Heart left ventricle (tissue), 16 donors: ENCODE measurements around the gene WSB1. TPM values are rescaled to one million over a fixed set of nuclear protein-coding genes. Genes with fewer than 3 reads are reported as not detected.
A peak's percentile ranks its signal among the peaks of the same experiment; 100 is the strongest.

Source experiments
- ATAC-seq, 4 donors: fragments of 200-7000 bp; cut with Tn5 transposase; one replicate each; pipeline ENCODE4 v1.9.1; 2020 to 2022; ENCODE audit warnings: moderate library complexity in 4 of 4, mild to moderate bottlenecking in 3 of 4, moderate number of reproducible peaks in 1 of 4
- DNase-seq, 5 donors: peaks; one replicate each; pipeline ENCODE4 v3.0.0-alpha.2; 2020
- H3K27ac ChIP-seq, 12 donors: fragments of 200-600 bp; sonication (generic) in 4 of 12; one replicate each; pipeline versions ENCODE4 v1.5.0 to v1.8.0; 2016 to 2022; ENCODE audit warnings: mild to moderate bottlenecking in 2 of 12
- H3K27me3 ChIP-seq, 9 donors: fragments of 200-600 bp; sonication (generic) in 2 of 9; one replicate each; pipeline versions ENCODE4 v1.5.1 to v1.8.0; 2016 to 2022; ENCODE audit warnings: mild to moderate bottlenecking in 3 of 9
- H3K36me3 ChIP-seq, 9 donors: fragments of 200-600 bp; sonication (generic) in 2 of 9; one replicate each; pipeline versions ENCODE4 v1.5.0 to v1.8.0; 2018 to 2022; ENCODE audit warnings: mild to moderate bottlenecking in 2 of 9
- H3K4me1 ChIP-seq, 12 donors: fragments of 200-600 bp; sonication (generic) in 4 of 12; one replicate each; pipeline versions ENCODE4 v1.5.0 to v1.8.0; 2016 to 2022; ENCODE audit warnings: mild to moderate bottlenecking in 3 of 12
- H3K4me3 ChIP-seq, 12 donors: fragments of 200-600 bp; sonication (generic) in 4 of 12; one replicate each; pipeline versions ENCODE4 v1.5.0 to v1.8.0; 2017 to 2022; ENCODE audit warnings: mild to moderate bottlenecking in 9 of 12, moderate library complexity in 4 of 12
- H3K9me3 ChIP-seq, 12 donors: fragments of 200-600 bp; sonication (generic) in 4 of 12; one replicate each; pipeline versions ENCODE4 v1.5.0 to v1.8.0; 2016 to 2022; ENCODE audit warnings: mild to moderate bottlenecking in 1 of 12
- CTCF ChIP-seq, 12 donors: fragments of 200-600 bp; sonication (generic) in 4 of 12; IDR thresholded peaks; one replicate each; pipeline versions ENCODE4 v1.5.0 to v1.8.0; 2018 to 2022; ENCODE audit warnings: antibody characterized with exemption in 12 of 12, mild to moderate bottlenecking in 5 of 12
- POLR2A ChIP-seq, 2 donors: fragments of 450-650 bp; IDR thresholded peaks; one replicate each; pipeline ENCODE4 v1.6.1; 2017; ENCODE audit warnings: antibody characterized with exemption in 2 of 2, mild to moderate bottlenecking in 2 of 2, moderate library complexity in 2 of 2
- WGBS, 4 donors: extraction: QIAGEN DNeasy Blood & Tissue Kit in 2 of 4; methylation state at CpG; one replicate each; pipeline versions ENCODE4 v1.1.5 to v1.1.7; 2013 to 2018; 5-methylcytosine and 5-hydroxymethylcytosine counted together
- intact Hi-C, 10 donors: fragments of 100-400 bp; cut with DNase I; formaldehyde crosslinking; loops; one replicate each; pipeline versions ENCODE4 v1.11.1 to v1.14.2; 2022
- polyA plus RNA-seq, 2 donors: library from polyadenylated mRNA; stranded (reverse); fragments of 200-250 nt; gene quantifications; one replicate each; pipeline ENCODE4 v1.2.3, GENCODE V29; 2013
- total RNA-seq, 9 donors: library from RNA; depleted of rRNA in 2 of 9; stranded (reverse); fragments of >200 nt in 2 of 9; fragmentation: NEBNext Ultra II Directional in 3 of 9; extraction: Animal tissue kit (Norgen Biotek cat#: 25700) in 3 of 9; gene quantifications; one replicate each; pipeline versions ENCODE4 v1.1.0 to v1.2.4, GENCODE V29; 2016 to 2023
- donor health status: ischemic (EF 13 %, LVEDD 7.1; RV severe dilation, severe dysfunction).
- donor health status: healthy with polysubstance abuse.
- donor health status: DM: no; HTN: yes; CAD: no.
- donor health status: DM: no; HTN: no; CAD: no.
- donor health status: ischemic (EF 25% LVEDD 6.9; RV normal size, moderate dysfunction).
- donor health status: ischemic (EF 25% LVEDD 5.7; RV mildly dilated, moderate dysfunction).
- donor health status: healthy.
- donor health status: DM: yes; HTN: yes; CAD: no.
- donor health status: ischemic (EF 35%, LVEDD 5.7; RV mildly dilated, moderate dysfunction).
- donor health status: nonischemic (EF 11% LVEDD 7.7; RV severe dilation, severe dysfunction).
- donor health status: DM: yes; HTN: yes; CAD: no.
- donor health status: PGD.
- donor health status: ischemic (EF 29% LVEDD 5.4; RV normal size, mild dysfunction).
- donor health status: nonischemic (EF 23%, LVEDD 6.1; RV moderate dilation, normal function).

The WSB1 gene
- total and polyA plus RNA-seq, 11 donors: 22.3 to 119 (median 56.2) TPM

- DNase-seq (no peak), ATAC-seq (peak in 1 of 4 donors; percentile 48)
- Histone ChIP-seq H3K36me3 (no peaks in the 10 kb centered on the region), H3K9me3 (peaks cover 0 to 4% (median 0%) of the 10 kb centered on the region in 12 donors), H3K4me3 (no peak overlapping the region), H3K27ac (peak overlapping the region; percentile 13 to 73 (median 55)), H3K4me1 (peaks cover 0 to 23% (median 9%) of the 10 kb centered on the region in 12 donors), H3K27me3 (no peaks in the 10 kb centered on the region)
- TF ChIP-seq POLR2A (IDR thresholded peaks at IDR 0.05): no peak
- no peak for TF ChIP-seq CTCF (IDR thresholded peaks at IDR 0.05)
- intact Hi-C loops: loop anchor here in 1 of 10 donors (2.0 kb wide), 1 partner anchor 38 kb away; the partner anchor contains the start of gene WSB1
- 67 to 73% (median 72%) methylated on average over 5 of the region's 5 CpGs for WGBS, 4 donors
Measured at GRCh38 chr17:27256225-27257030, 37.5 kb upstream of the WSB1 start.

DNA sequence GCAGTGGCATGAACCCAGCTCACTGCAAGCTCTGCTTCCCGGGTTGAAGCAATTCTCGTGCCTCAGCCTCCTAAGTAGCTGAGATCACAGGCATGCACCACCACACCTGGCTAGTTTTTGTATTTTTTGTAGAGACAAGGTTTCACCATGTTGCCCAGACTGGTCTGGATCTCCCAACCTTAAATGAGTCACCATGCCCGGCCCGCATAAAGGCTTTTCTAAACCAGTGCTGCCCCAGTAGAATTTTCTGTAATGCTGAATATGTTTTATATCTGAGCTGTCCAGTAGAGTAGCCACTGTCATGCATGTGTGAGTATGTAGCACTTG lies 36.9 kb upstream of the WSB1 start:
- WGBS, 4 donors: 70 to 85% (median 83%) methylated on average over 4 of the region's 4 CpGs
- intact Hi-C loops: loop anchor here in 1 of 10 donors (2.0 kb wide), 1 partner anchor 38 kb away; the partner anchor contains the start of gene WSB1
- ATAC-seq (no peak), DNase-seq (no peak)
- peaks cover 0 to 28% (median 9%) of the 10 kb centered on the region in 12 donors for H3K4me1 ChIP-seq
- H3K9me3 ChIP-seq: peaks cover 0 to 4% (median 0%) of the 10 kb centered on the region in 12 donors
- H3K4me3 ChIP-seq: no peak overlapping the region
- no peaks in the 10 kb centered on the region for H3K27me3 ChIP-seq
- H3K27ac ChIP-seq: peak overlapping the region in 11 of 12 donors; percentile 17 to 73 (median 61)
- no peaks in the 10 kb centered on the region for H3K36me3 ChIP-seq
- TF ChIP-seq POLR2A (IDR thresholded peaks at IDR 0.05): no peak
- TF ChIP-seq CTCF (IDR thresholded peaks at IDR 0.05): no peak

DNA sequence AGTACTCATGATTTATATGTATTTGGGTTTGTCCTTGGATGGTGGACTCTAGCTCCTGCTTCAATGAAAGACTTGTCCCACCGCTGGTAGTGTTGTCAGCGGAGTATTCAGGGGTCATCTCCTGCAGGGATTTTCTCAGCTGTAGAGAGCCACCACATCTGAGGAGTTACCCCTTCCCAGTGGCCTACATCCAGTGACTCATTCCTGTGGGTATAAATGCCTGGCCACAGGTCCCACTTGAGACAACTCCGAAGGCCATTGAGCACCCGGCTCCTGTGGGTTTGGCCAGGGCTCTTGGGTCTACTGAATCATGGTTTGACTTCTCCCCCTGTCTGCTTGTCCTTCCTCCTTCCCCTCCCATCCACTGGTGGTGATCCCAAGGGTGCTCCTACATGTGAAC lies 34.6 kb upstream of the WSB1 start:
- TF ChIP-seq POLR2A (IDR thresholded peaks at IDR 0.05) (no peak), CTCF (IDR thresholded peaks at IDR 0.05) (no peak)
- intact Hi-C loops: no loop called here
- ATAC-seq (no peak), DNase-seq (no peak)
- Histone ChIP-seq H3K27ac (no peak overlapping the region), H3K4me1 (peaks cover 0 to 41% (median 12%) of the 10 kb centered on the region in 12 donors), H3K27me3 (no peaks in the 10 kb centered on the region), H3K4me3 (no peak overlapping the region), H3K36me3 (no peaks in the 10 kb centered on the region), H3K9me3 (no peaks in the 10 kb centered on the region)
- 94 to 99% (median 94%) methylated on average over 4 of the region's 4 CpGs for WGBS, 4 donors

DNA sequence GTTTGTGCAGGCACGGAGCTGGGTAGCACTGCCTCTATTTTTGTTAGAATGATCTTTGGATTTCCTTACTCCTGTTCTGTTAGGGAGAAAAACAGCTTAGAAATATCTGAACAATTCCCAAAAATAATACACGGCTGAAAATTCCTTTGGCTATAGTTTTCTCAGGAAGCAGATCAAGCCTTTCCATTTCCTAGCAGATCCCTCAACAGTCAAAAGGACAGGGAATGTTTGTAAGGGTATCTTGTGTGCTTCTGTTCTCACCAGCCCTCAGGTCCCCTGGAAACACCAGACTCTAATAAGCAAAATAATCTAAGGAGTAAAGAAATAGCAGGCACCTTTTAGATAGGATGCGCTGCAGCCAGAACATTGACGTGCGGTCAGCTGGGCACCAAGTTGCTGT lies 30.5 kb upstream of the WSB1 start:
- peaks cover 0 to 31% (median 5%) of the 10 kb centered on the region in 12 donors for H3K4me1 ChIP-seq
- TF ChIP-seq CTCF (IDR thresholded peaks at IDR 0.05) (no peak), POLR2A (IDR thresholded peaks at IDR 0.05) (no peak)
- DNase-seq: no peak
- intact Hi-C loops: no loop called here
- peak in 1 of 4 donors; percentile 20 for ATAC-seq
- no peak overlapping the region for H3K4me3 ChIP-seq
- H3K36me3 ChIP-seq: no peaks in the 10 kb centered on the region
- H3K27ac ChIP-seq: peak overlapping the region in 7 of 12 donors; percentile 18 to 75 (median 44)
- H3K9me3 ChIP-seq: no peaks in the 10 kb centered on the region
- H3K27me3 ChIP-seq: no peaks in the 10 kb centered on the region
- 64 to 72% (median 65%) methylated on average over 5 of the region's 5 CpGs for WGBS, 4 donors
